Activated CD8-positive, alpha-beta memory T cell treated with anti-CD3 and anti-CD28 coated beads, Interleukin-2, amount 50 U/mL, for 4 hours (primary cell): ENCODE data around the gene PSMB10.

Experiments used
- DNase-seq: peaks from one replicate; pipeline ENCODE4 v3.0.0-alpha.2; 2020

The PSMB10 gene

DNA sequence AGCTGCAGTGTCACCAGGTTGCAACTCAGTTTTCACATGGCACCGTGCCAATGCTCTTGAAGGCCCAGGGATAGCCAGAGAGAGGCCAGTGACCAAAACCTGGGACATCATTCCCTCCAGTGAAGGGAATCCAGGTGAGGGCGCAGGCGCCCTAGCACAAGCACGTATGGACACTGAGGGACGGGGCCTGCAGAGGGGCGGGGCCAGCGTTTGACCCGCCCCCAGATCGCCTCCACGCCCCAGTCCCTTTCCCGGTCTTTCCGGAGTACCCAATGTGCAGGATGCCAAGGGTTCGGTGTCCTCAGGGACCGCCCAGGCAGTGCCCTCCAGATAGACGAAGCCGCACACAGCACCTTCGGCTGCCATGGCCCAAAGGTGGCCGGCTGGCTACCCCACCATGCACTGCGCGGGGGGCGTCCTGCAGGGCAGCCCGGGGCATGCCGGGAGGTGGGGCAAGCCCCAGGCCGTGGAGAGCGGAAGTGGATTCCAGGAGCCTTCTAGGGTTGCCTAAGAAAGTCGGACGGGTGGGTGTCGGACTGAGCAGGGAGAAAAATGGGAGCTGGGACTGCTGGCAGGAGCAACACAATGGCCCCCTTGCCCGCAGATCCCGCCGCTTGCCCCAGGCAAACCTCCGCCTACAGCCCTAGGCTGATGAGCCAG is 27.1 kb upstream of the PSMB10 start:
- DNase-seq: no peak

- DNase-seq: no peak
These were observed 26.6 kb upstream of the PSMB10 start for GRCh38 chr16:67963292-67963661.

DNA sequence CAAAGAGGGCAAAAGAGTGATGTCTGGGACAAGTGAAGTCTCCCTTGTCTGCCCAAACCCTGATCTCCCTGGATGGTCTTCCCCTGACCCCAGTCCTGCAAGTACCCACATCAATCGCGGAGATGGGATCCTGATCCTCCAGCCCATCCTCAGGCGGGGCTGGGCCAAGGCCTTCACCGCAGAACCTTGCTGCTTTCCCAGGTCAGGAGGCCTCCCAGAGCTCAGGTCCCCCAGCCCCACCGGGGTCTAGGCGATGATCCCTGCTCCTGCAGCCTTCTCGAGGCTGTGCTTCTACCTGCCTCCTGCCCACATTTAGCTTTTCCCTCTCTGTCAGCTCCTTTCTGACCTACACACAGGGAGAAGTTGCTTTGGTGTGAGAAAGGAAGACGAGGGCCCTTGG is 25.5 kb upstream of the PSMB10 start:
- no peak for DNase-seq

GRCh38 chr16:67961551-67961957 is 24.9 kb upstream of the PSMB10 start:
- DNase-seq: no peak

GRCh38 chr16:67959536-67960329 is 23.1 kb upstream of the PSMB10 start:
- no peak for DNase-seq

- no peak for DNase-seq
These were observed 21.0 kb upstream of the PSMB10 start for GRCh38 chr16:67957622-67958021.

DNA sequence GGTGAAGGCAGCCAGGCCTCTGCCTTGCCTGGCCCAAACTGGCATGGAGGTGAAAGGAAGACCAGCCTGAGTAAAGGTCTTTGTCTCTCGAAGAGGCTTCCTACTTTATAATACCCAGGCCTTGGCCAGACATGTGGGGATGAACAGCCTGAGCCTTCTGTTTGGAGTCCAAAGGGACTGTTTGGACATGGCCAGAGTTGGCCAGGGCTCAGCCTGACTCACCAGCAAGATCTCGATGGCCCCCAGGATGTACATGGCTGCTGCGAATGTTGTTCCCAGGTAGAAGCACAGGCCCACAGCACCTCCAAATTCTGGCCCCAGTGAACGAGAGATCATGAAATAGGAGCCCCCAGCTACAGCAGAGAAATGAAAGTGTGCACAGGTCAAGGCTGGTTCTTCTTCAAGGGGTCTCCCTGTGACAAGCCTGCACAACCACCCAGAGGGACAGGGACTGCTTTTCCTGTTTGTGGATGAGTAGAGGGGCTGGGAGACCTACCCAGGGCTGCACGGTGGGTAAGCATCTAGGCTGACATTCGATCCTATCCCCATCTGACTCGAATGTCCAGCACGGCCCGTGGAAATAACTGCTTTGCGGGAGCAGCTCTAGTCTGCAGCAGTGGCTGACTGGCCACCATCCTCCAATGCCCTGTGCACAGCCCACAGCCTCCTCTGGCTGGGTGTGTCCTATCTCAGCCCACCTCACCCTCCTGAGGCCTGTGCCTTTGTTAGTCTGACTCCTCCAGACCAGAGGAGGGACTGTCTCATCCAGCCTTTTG is 18.0 kb upstream of the PSMB10 start:
- no peak for DNase-seq

DNA sequence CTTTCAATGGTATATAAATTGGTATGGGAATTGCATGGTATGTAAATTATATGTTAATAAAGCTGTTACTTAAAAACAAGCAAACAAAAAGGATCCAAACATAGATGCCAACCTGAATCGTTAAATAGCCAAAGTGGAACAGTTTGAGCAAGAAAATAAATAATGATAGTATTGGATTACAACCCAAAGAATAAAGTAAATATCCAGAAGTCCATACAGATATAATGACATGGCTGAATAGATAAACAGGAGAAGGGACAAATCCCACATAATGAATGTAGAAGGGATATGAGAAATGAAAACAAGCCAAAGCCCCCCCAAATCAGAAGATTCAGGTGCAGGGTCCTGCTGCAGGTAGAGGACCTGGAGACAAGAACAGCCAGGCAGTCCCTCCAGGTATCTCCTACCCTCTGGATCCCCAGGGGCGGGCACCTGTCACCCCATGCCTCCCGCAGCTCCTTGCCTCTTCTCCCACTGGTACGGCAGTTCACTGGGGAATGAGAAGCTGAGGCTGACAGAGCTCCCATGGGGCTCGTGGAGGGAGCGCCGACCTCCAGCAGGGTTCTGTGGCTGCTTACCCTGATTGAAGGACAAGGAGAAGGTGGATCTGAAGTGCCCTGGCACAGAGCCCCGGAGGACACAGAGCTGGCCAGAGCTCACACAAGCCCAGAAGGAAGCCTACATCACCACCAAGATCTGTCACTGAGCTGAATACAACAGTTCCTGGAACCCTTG is 17.2 kb upstream of the PSMB10 start:
- DNase-seq: no peak

- no peak for DNase-seq
These were observed 14.8 kb upstream of the PSMB10 start for GRCh38 chr16:67951485-67951884.

DNA sequence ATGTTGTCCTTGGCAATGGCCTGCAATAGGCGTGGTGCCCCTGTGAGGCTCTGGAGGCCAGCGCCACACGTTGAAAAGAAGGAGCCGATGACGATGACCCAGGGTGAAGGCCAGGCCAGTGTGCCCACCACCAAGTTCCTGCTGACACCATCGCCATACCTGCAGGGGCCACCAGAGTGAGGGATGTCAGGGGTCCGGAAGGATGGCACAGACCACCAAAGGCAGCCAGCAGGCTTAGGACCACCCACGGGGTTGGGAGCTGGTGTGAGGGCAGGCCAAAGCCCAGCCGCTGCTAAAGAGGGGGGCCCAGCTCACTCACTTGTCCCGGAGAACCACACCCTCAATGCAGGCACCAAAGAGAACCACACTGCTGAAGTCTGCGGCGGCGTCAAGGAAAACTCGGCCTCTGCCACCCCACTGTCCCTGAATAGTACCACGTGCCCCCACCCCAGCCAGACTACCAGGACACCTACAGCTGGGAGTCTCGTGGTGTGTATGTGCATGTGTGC is 13.7 kb upstream of the PSMB10 start:
- no peak for DNase-seq

GRCh38 chr16:67949645-67950044 is 13.0 kb upstream of the PSMB10 start:
- no peak for DNase-seq

GRCh38 chr16:67948015-67948414 is 11.4 kb upstream of the PSMB10 start:
- DNase-seq: no peak

DNA sequence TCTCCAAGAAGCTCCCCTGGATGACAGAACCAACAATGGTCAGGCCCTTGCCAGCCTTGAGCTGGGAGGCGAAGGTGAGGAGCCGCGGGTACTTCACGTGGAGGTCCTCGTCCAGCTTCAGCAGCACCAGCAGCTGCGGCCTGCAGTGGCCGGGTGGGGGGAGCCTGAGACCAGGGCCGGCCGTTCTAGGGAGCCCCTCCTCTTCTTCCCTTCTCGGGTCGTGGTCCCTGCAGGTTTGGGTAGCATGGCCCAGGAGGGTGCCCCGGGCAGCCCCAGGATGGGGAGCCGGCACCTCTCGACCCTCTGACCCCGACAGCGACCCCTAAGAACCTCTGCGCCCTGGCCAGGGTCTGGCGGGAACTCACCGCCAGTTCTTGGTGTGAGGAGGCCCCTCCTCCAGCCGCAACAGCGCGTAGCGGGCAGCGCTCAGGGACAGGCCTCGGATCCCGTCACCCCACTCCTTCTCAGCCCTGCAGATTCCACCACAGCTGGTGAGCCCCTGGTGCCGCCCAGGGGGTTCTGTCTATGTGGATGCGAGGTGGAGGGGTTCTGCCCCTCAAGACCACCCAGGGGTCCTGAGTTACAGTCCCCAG is 10.4 kb upstream of the PSMB10 start:
- no peak for DNase-seq

DNA sequence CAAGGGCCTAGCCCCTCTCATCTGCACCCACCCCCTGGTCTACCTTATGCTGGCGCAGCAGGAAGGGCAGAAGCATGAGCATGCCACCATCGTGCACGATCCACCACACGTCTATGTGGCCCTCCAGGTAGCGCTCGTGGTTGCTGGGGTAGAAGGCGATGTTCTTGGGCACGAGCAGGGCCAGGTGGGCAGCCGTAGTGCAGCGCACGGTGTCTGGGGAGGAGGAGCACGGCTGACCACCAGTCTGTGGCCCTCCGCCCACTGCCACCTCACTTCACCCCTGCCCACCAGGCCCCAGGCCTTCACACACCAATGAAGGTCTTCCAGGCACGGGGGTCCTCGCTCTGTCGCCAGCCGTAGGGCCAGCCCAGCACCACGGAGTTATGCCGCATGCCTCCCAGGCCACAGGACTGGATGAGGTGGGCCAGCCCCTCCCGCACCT is 9.5 kb upstream of the PSMB10 start:
- DNase-seq: no peak

- DNase-seq: no peak
These were observed 8.8 kb upstream of the PSMB10 start for GRCh38 chr16:67945392-67945933.

GRCh38 chr16:67944690-67945391 is 8.2 kb upstream of the PSMB10 start:
- no peak for DNase-seq

DNA sequence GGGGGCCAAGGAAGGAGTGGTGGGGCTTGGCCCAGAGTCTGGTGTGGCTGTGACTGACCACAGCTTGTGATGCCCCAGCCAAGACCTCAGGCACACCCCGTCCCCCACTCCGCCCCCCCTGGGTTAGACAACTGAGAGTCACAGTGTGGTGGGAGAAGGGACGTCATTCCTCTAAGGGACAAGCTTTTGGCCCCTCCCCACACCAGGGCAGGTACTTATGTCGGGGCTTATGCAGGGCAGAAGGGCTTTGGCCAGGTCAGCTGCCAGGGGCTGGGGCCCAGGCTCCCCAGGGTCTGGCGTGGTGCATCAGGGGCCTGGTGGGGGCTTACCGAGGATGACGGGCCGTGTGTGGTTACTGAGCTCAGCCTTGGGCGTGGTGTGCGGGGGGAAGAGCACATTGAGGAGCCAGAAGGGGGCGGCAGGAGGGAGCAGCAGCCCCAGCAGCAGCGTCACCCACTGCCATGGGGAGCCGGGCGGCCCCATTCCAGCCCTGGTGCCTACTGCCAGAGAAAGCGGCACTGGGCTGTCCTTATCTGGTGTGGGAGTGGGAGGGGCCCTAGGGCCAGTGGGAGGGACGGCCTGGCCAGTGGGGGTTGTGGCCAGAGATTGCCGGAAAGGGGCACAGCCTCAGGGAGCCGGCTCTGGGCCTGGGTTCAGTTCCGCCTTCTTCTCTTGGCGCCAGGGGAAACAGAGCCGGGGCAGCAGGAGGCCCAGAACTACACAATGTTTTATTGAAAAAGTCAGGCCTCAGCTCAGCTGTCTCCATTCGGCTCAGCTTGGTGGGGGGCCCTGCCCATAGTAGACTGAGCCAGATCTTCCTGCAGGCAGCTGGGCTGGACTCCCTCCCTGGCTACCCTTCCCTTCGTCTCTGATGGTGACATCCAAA is 7.2 kb upstream of the PSMB10 start, which contains the start of gene LCAT:
LCAT (minus strand) TSS at position 502 of the 886 bp plus-strand sequence; CDS start at position 483, 19 bp downstream.
- no peak for DNase-seq

DNA sequence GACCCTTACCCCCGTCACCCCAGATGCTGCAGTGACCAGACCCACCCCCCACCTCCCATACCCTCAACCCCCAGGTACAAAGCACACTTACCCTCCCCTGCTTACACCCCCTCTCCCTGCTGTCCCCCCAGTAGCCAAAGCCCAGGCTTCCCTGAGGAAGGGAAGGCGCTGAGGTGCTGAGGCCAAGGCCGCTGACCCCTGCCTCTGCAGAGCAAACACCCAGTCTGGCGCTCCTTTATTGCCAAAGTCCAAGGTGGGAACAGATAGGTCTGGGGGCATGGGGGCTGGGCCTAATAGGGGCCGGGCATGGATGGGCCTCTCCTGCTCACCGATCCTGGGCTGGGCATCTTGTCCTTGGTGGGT is 6.6 kb upstream of the PSMB10 start:
- no peak for DNase-seq

DNA sequence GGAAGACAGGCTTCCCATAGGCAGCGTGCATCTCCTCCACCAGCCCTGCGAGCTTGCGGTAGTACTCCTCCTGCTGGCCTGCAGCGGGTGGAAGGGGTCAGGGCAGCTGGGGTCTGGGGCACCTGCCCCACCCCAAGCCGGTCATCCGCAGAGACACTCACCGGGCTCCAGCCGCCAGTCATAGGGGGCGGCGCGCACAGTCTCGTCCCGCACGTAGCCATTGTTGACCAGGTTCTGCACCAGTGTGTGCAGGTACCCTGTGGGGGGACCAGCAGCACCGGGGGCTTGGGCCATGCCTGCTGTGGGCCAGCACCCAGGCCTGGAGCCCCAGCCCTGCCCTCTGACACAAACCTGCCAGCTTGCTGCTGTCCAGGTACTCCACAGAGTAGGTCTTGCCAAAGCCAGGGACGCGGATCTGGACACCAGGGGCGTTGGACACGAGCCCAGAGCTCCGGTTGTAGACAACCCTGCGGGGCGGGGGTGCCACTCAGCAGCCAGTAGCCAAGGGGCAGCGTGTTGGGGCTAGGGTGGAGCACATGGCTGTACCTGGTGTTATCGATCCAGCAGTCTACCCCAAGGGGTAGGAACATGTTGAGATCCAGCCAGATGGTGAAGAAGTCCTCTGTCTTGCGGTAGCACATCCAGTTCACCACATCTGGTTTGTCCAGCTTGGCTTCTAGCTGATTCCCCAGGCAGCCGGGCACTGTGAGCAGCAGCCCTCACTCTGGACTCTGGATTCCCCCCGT is 6.0 kb upstream of the PSMB10 start:
- DNase-seq: no peak

DNA sequence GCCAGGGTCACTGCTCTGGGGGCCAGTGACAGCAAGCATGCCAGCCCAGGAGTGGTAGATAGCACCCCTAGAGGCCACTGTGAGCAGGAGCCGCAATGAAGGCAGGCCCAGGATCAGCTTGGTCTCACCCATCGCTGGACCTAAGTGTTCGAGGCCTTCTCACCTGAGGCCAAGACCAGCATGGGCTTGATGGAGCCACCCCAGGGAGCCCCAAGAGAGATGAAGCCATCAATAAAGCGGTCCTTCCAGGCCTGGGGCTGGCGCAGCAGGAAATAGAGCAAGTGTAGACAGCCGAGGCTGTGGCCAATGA is 5.5 kb upstream of the PSMB10 start:
- DNase-seq: no peak
